Stimulated activated memory B cell treated with anti-CD40 and anti-IgM and Interleukin-4, amounts not matched to agents 10 μg/mL and 1 μg/mL and 100 μg/mL, for 72 hours (primary cell): Measurements from ENCODE around the gene SPATA46.
"Not testable (repeated sequence)": the region's sequence is repeated elsewhere in the genome, so short reads cannot be mapped to it uniquely, and the experiment has no call there.

Experiments
- ATAC-seq: fragments of 150-1000 bp; cut with Tn5 transposase; 2 replicates; pipeline ENCODE4 v1.10.0; 2021
- H3K27ac Mint-ChIP-seq: one replicate; pipeline ENCODE4 v1.8.0; 2022; ENCODE audit warnings: mild to moderate bottlenecking, mixed read lengths
- H3K27me3 Mint-ChIP-seq: one replicate; pipeline ENCODE4 v1.8.0; 2022; ENCODE audit warnings: mixed read lengths
- H3K36me3 Mint-ChIP-seq: one replicate; pipeline ENCODE4 v1.8.0; 2022; ENCODE audit warnings: mixed read lengths
- H3K4me1 Mint-ChIP-seq: one replicate; pipeline ENCODE4 v1.8.0; 2022; ENCODE audit warnings: mixed read lengths
- H3K4me3 Mint-ChIP-seq: one replicate; pipeline ENCODE4 v1.8.0; 2022; ENCODE audit warnings: mild to moderate bottlenecking, moderate library complexity, mixed read lengths
- H3K9me3 Mint-ChIP-seq: one replicate; pipeline ENCODE4 v1.8.0; 2022; ENCODE audit warnings: mixed read lengths

Gene SPATA46

GRCh38 chr1:162376691-162377090 is at the start of gene SPATA46:
TSS of gene SPATA46 (minus strand) at chr1:162376854. CDS start at chr1:162376790, 64 bp downstream.
- H3K27ac Mint-ChIP-seq = no peak within 1 kb of the TSS
- peaks cover 10% of the 10 kb centered on the region for H3K27me3 Mint-ChIP-seq
- H3K9me3 Mint-ChIP-seq = no peaks in the 10 kb centered on the region
- H3K4me3 Mint-ChIP-seq = no peak within 1 kb of the TSS
- no peak for ATAC-seq
- no peaks in the 10 kb centered on the region for H3K36me3 Mint-ChIP-seq
- H3K4me1 Mint-ChIP-seq = no peaks in the 10 kb centered on the region

DNA sequence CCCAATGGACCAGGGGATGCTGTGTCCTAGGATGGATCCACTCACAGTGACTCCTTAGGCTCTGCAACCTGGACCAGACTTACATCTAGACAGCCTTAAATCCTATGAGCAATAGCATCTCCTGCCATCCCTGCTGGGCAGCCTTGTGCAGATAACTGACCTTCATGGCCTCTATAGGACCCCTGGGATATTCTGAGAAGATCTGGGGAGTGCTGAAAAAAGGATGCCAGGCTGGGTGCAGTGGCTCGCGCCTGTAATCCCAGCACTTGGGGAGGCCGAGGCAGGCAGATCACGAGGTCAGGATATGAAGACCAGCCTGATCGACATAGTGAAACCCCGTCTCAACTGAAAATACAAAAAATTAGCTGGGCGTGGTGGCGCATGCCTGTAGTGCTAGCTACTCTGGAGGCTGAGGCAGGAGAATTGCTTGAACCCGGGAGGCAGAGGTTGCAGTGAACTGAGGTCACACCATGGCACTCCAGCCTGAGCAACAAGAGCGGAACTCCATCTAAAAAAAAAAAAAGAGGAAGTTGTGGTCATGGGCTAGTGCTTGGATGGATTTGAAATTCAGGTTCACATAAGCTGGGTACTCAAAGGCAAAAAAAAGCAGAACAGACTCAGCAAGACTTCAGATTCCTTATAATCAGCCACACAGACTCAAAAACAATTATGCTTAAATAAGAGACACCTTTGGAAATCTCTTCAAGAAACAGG is 46.2 kb upstream of the SPATA46 start:
- peak; percentile 67 for ATAC-seq
- peaks cover 15% of the 10 kb centered on the region for H3K4me1 Mint-ChIP-seq
- H3K36me3 Mint-ChIP-seq = no peaks in the 10 kb centered on the region
- peaks cover 32% of the 10 kb centered on the region for H3K27me3 Mint-ChIP-seq
- H3K27ac Mint-ChIP-seq = no peak overlapping the region
- no peaks in the 10 kb centered on the region for H3K9me3 Mint-ChIP-seq
- H3K4me3 Mint-ChIP-seq = no peak overlapping the region

DNA sequence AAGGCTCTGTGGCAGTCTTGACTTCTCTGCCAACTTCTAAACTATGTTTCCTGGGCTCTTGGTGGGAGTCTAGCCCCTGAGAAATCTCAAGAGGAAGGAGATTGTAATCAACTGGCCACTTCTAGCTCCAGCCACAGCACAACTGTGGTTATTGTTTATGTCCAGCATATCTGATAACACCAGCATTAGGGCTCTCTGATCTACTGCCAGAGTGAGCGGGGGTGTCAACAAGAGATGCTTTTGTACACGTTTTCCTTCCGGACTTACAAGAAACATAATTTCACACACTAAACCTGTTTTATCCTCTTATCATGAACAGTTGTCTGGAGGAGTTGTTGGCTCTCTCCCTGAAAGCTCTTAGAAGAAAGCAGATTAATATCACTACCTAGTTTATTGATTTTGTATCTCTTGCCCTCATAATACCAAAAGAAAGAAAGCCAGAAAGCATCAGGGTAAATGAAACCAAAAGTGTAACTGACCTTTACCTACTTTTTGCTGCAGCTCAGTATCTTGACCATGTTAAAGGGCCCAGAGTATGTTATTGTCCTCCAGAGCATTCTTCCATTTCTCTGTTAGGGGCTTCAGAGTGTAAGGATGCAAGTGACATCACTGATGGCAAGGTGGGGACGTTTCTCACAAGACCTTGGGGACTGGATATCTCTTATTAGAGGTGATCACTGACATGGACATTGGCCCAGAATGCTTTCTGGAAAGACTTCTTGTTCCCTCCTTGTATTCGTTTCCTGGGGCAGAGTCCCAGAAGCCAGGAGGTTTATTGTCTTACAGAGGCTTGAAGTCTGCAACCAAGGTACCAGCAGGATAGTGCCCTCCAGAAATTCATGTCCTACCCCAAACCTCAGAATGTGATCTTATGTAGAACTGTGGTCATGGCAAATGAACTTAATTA is 44.9 kb upstream of the SPATA46 start:
- H3K36me3 Mint-ChIP-seq = no peaks in the 10 kb centered on the region
- H3K4me1 Mint-ChIP-seq = peaks cover 15% of the 10 kb centered on the region
- no peak overlapping the region for H3K4me3 Mint-ChIP-seq
- peaks cover 33% of the 10 kb centered on the region for H3K27me3 Mint-ChIP-seq
- no peaks in the 10 kb centered on the region for H3K9me3 Mint-ChIP-seq
- H3K27ac Mint-ChIP-seq = no peak overlapping the region
- ATAC-seq = no peak

DNA sequence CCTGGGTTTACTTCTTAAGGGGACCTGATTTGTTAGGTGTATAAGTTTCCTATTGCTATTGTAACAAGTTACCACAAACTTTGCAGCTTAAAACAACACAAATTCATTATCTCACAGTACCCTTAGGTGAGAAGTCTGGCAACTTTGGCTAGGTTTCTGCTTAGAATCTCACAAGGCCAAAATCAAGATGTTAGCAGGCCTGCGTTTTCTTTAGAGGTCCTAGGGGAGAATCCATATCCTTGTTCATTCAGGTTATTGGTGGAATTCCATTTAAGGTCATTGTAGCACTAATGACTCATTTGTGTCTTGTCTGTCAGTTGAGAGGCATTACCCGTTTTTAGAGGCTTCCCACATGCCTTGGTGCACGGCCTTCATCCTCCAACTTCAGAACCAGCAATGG is 43.5 kb upstream of the SPATA46 start:
- no peak for ATAC-seq
- H3K4me3 Mint-ChIP-seq = no peak overlapping the region

GRCh38 chr1:162419450-162419931 is 42.8 kb upstream of the SPATA46 start:
- not testable (repeated sequence) for H3K4me3 Mint-ChIP-seq

More for the DNA sequence above, 43.5 kb upstream of the SPATA46 start:
- Mint-ChIP-seq H3K27me3 (peaks cover 37% of the 10 kb centered on the region), H3K4me1 (peaks cover 15% of the 10 kb centered on the region), H3K36me3 (no peaks in the 10 kb centered on the region), H3K27ac (no peak overlapping the region), H3K9me3 (no peaks in the 10 kb centered on the region)

DNA sequence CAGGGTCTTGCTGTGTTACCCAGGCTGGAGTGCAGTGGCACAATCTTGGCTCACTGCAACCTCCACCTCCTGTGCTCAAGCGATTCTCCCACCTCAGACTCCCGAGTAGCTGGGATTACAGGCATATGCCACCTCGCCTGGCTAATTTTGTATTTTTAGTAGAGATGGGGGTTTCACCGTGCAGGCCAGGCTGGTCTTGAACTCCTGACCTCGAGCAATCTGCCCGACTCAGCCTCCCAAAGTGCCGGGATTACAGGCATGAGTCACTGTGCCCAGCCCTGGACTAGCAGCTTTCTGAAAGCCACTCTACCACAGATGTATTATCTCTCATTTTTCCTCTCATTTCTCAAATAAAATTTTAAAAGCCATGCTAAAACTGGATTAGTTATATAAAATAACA is 41.9 kb upstream of the SPATA46 start:
- not testable (repeated sequence) for H3K4me3 Mint-ChIP-seq, ATAC-seq, H3K9me3 Mint-ChIP-seq, H3K27ac Mint-ChIP-seq, H3K36me3 Mint-ChIP-seq
- H3K4me1 Mint-ChIP-seq = peaks cover 11% of the 10 kb centered on the region
- peaks cover 26% of the 10 kb centered on the region for H3K27me3 Mint-ChIP-seq

More at GRCh38 chr1:162419450-162419931, 42.8 kb upstream of the SPATA46 start:
- Mint-ChIP-seq H3K27me3 (peaks cover 32% of the 10 kb centered on the region), H3K4me1 (peaks cover 15% of the 10 kb centered on the region)
- H3K36me3 Mint-ChIP-seq, H3K27ac Mint-ChIP-seq, H3K9me3 Mint-ChIP-seq, ATAC-seq: not testable (repeated sequence)

DNA sequence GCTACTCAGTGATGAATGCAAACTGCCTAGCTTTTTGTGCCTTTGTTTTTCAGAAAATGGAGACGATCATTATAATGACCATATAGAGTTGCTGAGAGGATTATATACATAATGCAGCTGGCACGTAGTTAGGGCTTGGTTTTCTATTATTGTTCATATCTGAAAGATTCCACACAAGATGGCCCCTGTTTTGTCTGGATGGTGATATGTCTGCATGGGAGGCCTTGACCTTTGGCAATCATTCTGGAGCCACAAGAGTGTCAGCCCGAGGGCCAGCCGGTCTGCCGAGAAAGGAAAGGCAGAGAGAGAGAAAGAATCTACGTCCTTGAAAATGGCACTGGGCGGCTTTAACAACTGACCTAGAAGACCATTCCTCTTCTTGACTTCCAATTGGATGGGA is 41.0 kb upstream of the SPATA46 start:
- Mint-ChIP-seq H3K9me3 (no peaks in the 10 kb centered on the region), H3K27me3 (peaks cover 22% of the 10 kb centered on the region), H3K4me1 (peaks cover 1% of the 10 kb centered on the region), H3K27ac (no peak overlapping the region), H3K4me3 (no peak overlapping the region), H3K36me3 (no peaks in the 10 kb centered on the region)
- no peak for ATAC-seq

GRCh38 chr1:162416909-162417308 is 40.3 kb upstream of the SPATA46 start:
- Mint-ChIP-seq H3K4me3 (no peak overlapping the region), H3K9me3 (no peaks in the 10 kb centered on the region), H3K27ac (no peak overlapping the region), H3K4me1 (no peaks in the 10 kb centered on the region), H3K36me3 (no peaks in the 10 kb centered on the region), H3K27me3 (peaks cover 24% of the 10 kb centered on the region)
- ATAC-seq = no peak

DNA sequence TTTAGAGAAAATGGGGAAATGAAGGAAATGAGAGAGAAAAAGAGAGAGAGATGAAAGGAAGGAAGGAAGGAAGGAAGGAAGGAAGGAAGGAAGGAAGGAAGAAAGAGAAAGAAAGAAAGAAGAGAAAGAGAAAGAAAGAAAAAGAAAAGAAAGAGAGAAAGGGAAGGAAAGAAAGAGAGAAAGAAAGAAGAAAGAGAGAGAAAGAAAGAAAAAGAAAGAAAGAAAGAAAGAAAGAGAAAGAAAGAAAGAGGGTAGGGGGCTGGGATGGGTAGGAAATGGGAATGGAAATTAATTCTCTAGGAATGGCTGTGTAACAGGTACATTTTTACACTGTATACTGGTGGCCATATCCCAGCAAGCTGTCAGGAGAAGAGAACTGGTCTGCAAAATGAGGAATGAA is 39.6 kb upstream of the SPATA46 start:
- Mint-ChIP-seq H3K9me3 (no peaks in the 10 kb centered on the region), H3K4me1 (no peaks in the 10 kb centered on the region), H3K36me3 (no peaks in the 10 kb centered on the region), H3K27ac (no peak overlapping the region), H3K27me3 (peaks cover 31% of the 10 kb centered on the region), H3K4me3 (no peak overlapping the region)
- no peak for ATAC-seq

DNA sequence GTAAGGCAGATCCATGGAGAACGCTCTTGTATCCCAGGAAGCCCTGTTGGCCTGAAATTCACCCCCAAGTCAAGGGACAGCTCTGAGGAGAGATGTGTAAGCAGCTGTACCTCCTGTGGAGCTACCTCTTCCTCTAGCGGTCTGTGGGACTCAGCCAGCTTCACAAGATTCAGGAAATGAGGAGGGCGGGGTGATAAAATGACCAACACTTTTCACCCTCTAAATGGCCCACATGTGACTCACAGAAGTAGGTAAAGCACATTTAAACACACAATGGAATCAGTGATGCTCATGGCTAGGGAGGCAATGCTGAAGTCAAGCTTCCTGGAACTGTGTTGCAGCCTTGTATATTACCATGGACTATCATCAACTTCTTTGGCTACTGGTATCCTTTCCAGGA is 35.3 kb upstream of the SPATA46 start, which contains the start of gene SH2D1B:
SH2D1B (minus strand) TSS at position 135 of the 400 bp plus-strand sequence; CDS start at position 15, 120 bp downstream.
- no peak for ATAC-seq
- H3K4me1 Mint-ChIP-seq = no peaks in the 10 kb centered on the region
- no peaks in the 10 kb centered on the region for H3K36me3 Mint-ChIP-seq
- H3K27me3 Mint-ChIP-seq = peaks cover 46% of the 10 kb centered on the region
- no peak within 1 kb of the TSS for H3K27ac Mint-ChIP-seq
- H3K9me3 Mint-ChIP-seq = no peaks in the 10 kb centered on the region
- H3K4me3 Mint-ChIP-seq = no peak within 1 kb of the TSS

GRCh38 chr1:162407539-162407938 is 30.9 kb upstream of the SPATA46 start:
- H3K27ac Mint-ChIP-seq = no peak overlapping the region
- H3K4me3 Mint-ChIP-seq = no peak overlapping the region
- no peak for ATAC-seq
- H3K27me3 Mint-ChIP-seq = peaks cover 29% of the 10 kb centered on the region
- no peaks in the 10 kb centered on the region for H3K4me1 Mint-ChIP-seq
- no peaks in the 10 kb centered on the region for H3K9me3 Mint-ChIP-seq
- H3K36me3 Mint-ChIP-seq = no peaks in the 10 kb centered on the region

GRCh38 chr1:162406811-162407210 is 30.2 kb upstream of the SPATA46 start:
- Mint-ChIP-seq H3K9me3 (no peaks in the 10 kb centered on the region), H3K27ac (no peak overlapping the region), H3K4me1 (no peaks in the 10 kb centered on the region), H3K4me3 (no peak overlapping the region), H3K36me3 (no peaks in the 10 kb centered on the region), H3K27me3 (peaks cover 33% of the 10 kb centered on the region)
- ATAC-seq = no peak

- ATAC-seq = no peak
These were observed 29.1 kb upstream of the SPATA46 start for GRCh38 chr1:162405800-162406199.

GRCh38 chr1:162404550-162405160 is 28.0 kb upstream of the SPATA46 start:
- Mint-ChIP-seq H3K4me1 (no peaks in the 10 kb centered on the region), H3K4me3 (no peak overlapping the region), H3K27me3 (peaks cover 20% of the 10 kb centered on the region), H3K36me3 (no peaks in the 10 kb centered on the region), H3K9me3 (no peaks in the 10 kb centered on the region), H3K27ac (no peak overlapping the region)
- no peak for ATAC-seq

More at GRCh38 chr1:162405800-162406199, 29.1 kb upstream of the SPATA46 start:
- Mint-ChIP-seq H3K4me3 (no peak overlapping the region), H3K9me3 (no peaks in the 10 kb centered on the region), H3K27me3 (peaks cover 26% of the 10 kb centered on the region), H3K27ac (no peak overlapping the region), H3K36me3 (no peaks in the 10 kb centered on the region), H3K4me1 (no peaks in the 10 kb centered on the region)

GRCh38 chr1:162400790-162401355 is 24.2 kb upstream of the SPATA46 start:
- Mint-ChIP-seq H3K4me3 (no peak overlapping the region), H3K36me3 (no peaks in the 10 kb centered on the region), H3K4me1 (no peaks in the 10 kb centered on the region), H3K27me3 (peaks cover 43% of the 10 kb centered on the region), H3K9me3 (no peaks in the 10 kb centered on the region), H3K27ac (no peak overlapping the region)
- ATAC-seq = no peak
